T-helper 17 cell (primary cell): ENCODE results near the gene ZWINT. TPM values are rescaled to one million over a fixed set of nuclear protein-coding genes. Genes with fewer than 3 reads are reported as not detected.

Experiments
- ATAC-seq: fragments of 150-1000 bp; cut with Tn5 transposase; 2 replicates; pipeline ENCODE4 v1.10.0; 2021; ENCODE audit warnings: mild to moderate bottlenecking, moderate library complexity
- DNase-seq, 3 donors: peaks; one replicate each; pipeline versions ENCODE4 v3.0.0 to v3.0.0-alpha.2; 2020 to 2021
- H3K9me3 ChIP-seq: one replicate; pipeline ENCODE4 v1.7.0; 2013; ENCODE audit warnings: low read length, mild to moderate bottlenecking; ENCODE audit not compliant: control insufficient read depth, poor library complexity, severe bottlenecking
- H3K27ac Mint-ChIP-seq: one replicate; pipeline ENCODE4 v1.8.0; 2022; ENCODE audit warnings: mild to moderate bottlenecking, moderate library complexity, mixed read lengths
- H3K27me3 Mint-ChIP-seq: one replicate; pipeline ENCODE4 v1.8.0; 2022; ENCODE audit warnings: mixed read lengths
- H3K36me3 Mint-ChIP-seq: one replicate; pipeline ENCODE4 v1.8.0; 2022; ENCODE audit warnings: low read depth, mixed read lengths
- H3K4me1 Mint-ChIP-seq: one replicate; pipeline ENCODE4 v1.8.0; 2022; ENCODE audit warnings: mild to moderate bottlenecking, mixed read lengths
- H3K4me3 Mint-ChIP-seq: one replicate; pipeline ENCODE4 v1.8.0; 2022; ENCODE audit warnings: mild to moderate bottlenecking, moderate library complexity, mixed read lengths
- total RNA-seq, 4 donors: library from RNA in 2 of 4; stranded (reverse) in 2 of 4; gene quantifications; one replicate each; pipeline ENCODE4 v1.2.3 and lab custom pipeline; 2022 to 2026

Gene ZWINT, protein sequence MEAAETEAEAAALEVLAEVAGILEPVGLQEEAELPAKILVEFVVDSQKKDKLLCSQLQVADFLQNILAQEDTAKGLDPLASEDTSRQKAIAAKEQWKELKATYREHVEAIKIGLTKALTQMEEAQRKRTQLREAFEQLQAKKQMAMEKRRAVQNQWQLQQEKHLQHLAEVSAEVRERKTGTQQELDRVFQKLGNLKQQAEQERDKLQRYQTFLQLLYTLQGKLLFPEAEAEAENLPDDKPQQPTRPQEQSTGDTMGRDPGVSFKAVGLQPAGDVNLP
- total RNA-seq (1 to 10 TPM; 1.8 to 2.1 TPM), total RNA-seq (lab: John Stamatoyannopoulos, UW) (3.2 to 5.4 reads per million in 2 donors)

DNA sequence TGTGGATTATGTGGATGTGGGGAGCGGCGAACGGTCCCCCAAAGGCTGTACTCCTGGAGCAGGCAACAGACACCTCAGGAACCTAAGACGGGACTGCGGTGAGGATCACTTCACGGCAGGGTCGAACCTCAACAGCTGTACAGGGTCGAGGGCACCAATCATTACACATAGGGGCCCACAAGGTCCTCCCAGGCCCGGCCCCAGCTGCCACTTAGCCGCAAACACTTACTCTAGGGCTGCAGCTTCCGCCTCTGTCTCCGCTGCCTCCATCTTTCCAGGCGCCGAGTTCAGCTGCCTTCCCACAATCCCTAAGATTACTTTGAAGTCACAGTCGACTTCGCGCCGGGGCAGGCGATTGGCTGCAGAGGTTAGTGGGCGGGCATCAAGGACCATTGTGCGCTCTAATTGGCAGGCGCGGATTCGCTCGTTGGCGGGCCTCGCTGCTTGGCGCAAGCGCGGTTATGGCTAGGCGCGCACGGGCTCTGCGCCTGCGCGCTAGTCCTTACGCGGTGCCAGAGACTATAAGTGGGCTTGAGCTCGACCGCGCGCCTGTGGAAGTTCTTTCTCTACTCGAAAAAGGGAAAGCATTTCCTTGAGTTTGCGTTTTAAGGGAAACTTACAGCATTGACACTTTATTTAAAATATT, at the start of gene ZWINT:
Gene ZWINT (minus strand): TSS at position 293 of the 646 bp plus-strand sequence. CDS start 23 bp downstream, at position 270.
- H3K9me3 ChIP-seq: no peaks in the 10 kb centered on the region
- H3K4me1 Mint-ChIP-seq: peaks cover 30% of the 10 kb centered on the region
- H3K4me3 Mint-ChIP-seq: peak within 1 kb of the TSS; percentile 96
- H3K27me3 Mint-ChIP-seq: no peaks in the 10 kb centered on the region
- ATAC-seq (peak; percentile 97), DNase-seq (peak; percentile 85 to 88 (median 87))
- peak within 1 kb of the TSS; percentile 89 for H3K27ac Mint-ChIP-seq
- H3K36me3 Mint-ChIP-seq: no peaks in the 10 kb centered on the region

DNA sequence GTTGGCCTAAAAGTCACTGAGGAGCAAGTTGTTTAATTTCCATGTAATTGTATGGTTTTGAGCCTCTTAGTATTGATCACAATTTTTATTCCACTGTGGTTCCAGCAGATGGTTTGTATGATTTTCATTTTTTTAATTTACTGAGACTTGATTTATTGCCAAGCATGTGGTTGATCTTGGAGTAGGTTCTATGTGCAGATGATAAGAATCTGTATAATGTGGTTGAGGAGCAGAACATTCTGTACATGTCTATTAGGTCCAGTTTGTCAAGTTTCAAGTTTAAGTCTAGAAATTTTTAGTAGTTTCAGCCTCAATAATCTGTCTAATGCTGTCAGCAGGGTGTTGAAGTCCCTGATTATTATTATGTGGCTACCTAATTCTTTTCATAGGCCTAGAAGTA, 22.7 kb upstream of the ZWINT start:
- H3K27ac Mint-ChIP-seq: no peak overlapping the region
- no peaks in the 10 kb centered on the region for H3K4me1 Mint-ChIP-seq
- H3K4me3 Mint-ChIP-seq: no peak overlapping the region
- H3K27me3 Mint-ChIP-seq: no peaks in the 10 kb centered on the region
- no peak for ATAC-seq
- H3K9me3 ChIP-seq: no peaks in the 10 kb centered on the region
- H3K36me3 Mint-ChIP-seq: no peaks in the 10 kb centered on the region
- DNase-seq: no peak

DNA sequence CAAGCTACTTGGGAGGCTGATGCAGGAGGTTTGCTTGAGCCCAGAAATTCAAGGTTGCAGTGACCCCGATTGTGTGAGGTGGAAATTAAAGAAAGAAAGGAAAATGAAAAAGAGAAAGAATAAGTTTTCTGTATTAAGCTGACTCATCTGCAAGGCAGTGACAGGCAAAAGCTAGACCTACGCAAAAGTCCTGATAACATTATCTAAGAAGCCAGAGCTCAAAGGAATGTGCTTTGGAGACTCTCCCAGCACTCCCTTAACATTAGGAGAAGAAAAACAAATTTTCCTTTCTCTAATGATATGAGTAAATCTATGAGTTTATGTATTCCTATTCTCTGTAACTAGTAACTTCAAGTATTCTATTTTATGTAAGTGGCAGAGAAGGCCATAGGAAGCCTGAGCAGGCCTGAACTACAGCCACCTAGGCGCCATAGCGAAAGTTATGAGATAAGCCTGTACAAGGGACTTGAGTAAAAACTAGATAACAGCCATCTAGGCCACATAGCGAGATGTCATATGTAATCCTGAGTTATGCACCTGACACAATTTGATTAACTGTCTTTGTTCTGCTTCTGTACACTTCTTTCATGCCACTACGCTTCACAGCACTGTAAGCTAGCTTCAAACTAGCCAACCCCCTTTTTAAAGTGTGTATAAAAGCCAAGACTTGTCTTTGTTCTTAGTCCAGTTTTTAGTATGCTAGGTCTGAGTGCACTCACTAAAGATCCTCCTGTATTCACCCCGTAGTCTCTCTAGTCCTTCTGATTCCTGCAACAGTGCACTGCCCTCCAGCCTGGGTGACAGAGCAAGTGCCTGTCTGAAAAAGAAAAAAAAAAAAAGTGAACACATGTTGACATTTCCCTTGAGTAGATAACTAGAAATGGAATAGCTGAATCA, 9.4 kb upstream of the ZWINT start:
- ATAC-seq (no peak), DNase-seq (no peak)
- Mint-ChIP-seq H3K36me3 (no peaks in the 10 kb centered on the region), H3K27me3 (peaks cover 5% of the 10 kb centered on the region), H3K4me3 (no peak overlapping the region), H3K27ac (no peak overlapping the region), H3K4me1 (no peaks in the 10 kb centered on the region)
- H3K9me3 ChIP-seq: peaks cover 7% of the 10 kb centered on the region

DNA sequence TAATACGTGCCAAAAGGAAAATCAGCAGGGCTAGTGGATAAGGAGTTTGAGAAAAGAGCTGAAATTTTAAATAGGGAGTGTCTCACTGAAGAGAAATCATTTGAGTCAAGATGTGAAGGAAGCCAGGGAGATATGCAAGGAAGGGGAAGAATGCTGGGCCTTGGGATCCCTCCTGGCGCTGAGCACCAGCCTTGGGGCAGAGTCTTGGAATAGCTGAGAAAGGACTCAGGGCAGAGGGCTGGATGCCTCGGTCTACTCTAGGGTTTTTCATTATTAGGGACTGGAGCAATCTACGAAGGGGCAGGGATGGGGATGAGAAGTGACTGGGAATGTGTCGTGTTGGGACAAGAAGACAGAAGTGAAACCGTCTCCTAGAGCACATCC, 484 bp downstream of the ZWINT start:
- peaks cover 30% of the 10 kb centered on the region for H3K4me1 Mint-ChIP-seq
- no peaks in the 10 kb centered on the region for H3K27me3 Mint-ChIP-seq
- no peaks in the 10 kb centered on the region for H3K9me3 ChIP-seq
- no peak for DNase-seq
- peak overlapping the region; percentile 89 for H3K27ac Mint-ChIP-seq
- no peaks in the 10 kb centered on the region for H3K36me3 Mint-ChIP-seq
- peak overlapping the region; percentile 96 for H3K4me3 Mint-ChIP-seq
- no peak for ATAC-seq

DNA sequence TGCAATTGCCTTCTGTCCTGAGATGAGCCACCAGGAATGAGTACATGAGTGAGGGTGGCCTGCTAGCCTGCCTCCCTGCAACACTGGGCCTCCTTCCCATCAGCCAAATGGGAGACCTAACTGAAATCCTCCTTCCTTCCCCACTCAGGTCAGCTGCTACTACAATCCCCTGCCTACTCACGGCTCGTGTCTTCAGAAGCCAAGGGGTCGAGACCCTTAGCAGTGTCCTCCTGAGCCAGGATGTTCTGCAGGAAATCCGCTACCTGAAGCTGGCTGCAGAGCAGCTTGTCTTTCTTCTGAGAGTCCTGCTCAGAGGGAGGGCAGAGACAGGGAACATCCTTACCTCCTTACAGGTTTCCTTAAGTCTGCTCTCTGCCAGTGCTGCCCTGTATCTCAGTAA, 1.2 kb downstream of the ZWINT start:
- H3K4me1 Mint-ChIP-seq: peaks cover 30% of the 10 kb centered on the region
- H3K27me3 Mint-ChIP-seq: no peaks in the 10 kb centered on the region
- no peak for ATAC-seq
- H3K36me3 Mint-ChIP-seq: no peaks in the 10 kb centered on the region
- DNase-seq: no peak
- H3K4me3 Mint-ChIP-seq: peak overlapping the region; percentile 96
- H3K27ac Mint-ChIP-seq: peak overlapping the region; percentile 89
- H3K9me3 ChIP-seq: no peaks in the 10 kb centered on the region

DNA sequence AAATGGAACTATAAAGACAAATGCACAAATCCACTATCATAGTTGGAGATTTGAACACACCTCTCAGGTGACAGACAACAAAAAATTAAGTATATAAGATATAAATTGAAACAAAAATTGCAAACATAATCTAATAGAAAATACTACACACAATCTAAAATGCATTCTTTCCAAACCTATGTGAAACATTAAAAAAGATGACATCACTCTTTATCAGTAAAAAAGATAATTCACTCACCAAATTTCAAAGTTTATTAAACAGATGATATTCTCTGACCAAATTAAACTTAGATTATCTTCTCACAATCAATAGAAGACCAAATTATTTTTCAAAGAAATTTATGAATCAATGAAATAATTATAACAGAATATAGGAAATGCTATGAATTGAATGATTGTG, 4.0 kb downstream of the ZWINT start:
- Mint-ChIP-seq H3K27me3 (no peaks in the 10 kb centered on the region), H3K36me3 (no peaks in the 10 kb centered on the region), H3K4me3 (no peak overlapping the region), H3K4me1 (peaks cover 27% of the 10 kb centered on the region), H3K27ac (no peak overlapping the region)
- no peak for ATAC-seq
- H3K9me3 ChIP-seq: no peaks in the 10 kb centered on the region
- no peak for DNase-seq

DNA sequence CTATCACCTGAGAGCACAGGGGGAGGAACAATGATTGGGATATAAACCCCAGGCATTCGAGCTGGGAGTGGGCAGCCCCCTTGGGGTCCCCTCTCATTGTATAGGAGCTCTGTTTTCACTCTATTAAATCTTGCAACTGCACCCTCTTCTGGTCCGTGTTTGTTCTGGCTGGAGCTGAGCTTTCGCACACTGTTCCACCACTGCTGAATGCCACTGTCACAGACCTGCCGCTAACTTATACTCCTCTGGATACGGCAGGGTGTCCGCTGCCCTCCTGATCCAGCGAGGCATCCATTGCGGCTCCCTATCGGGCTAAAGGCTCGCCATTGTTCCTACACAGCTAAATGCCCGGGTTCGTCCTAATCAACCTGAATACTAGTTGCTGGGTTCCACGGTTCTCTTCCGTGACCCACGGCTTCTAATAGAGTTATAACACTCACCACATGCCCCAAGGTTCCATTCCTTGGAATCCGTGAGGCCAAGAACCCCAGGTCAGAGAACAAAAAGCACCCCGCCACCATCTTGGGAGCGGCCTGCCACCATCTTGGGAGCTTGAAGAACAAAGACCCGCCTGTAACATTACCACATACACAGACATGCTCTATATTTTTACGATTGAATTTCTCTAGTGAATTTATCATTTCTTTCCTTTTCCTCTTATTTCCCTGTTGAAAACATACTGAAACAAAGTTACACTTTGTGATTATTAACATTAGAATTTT, 9.0 kb downstream of the ZWINT start:
- peaks cover 5% of the 10 kb centered on the region for H3K4me1 Mint-ChIP-seq
- no peak overlapping the region for H3K4me3 Mint-ChIP-seq
- DNase-seq (no peak), ATAC-seq (no peak)
- H3K36me3 Mint-ChIP-seq: no peaks in the 10 kb centered on the region
- no peak overlapping the region for H3K27ac Mint-ChIP-seq
- H3K27me3 Mint-ChIP-seq: no peaks in the 10 kb centered on the region
- H3K9me3 ChIP-seq: no peaks in the 10 kb centered on the region

DNA sequence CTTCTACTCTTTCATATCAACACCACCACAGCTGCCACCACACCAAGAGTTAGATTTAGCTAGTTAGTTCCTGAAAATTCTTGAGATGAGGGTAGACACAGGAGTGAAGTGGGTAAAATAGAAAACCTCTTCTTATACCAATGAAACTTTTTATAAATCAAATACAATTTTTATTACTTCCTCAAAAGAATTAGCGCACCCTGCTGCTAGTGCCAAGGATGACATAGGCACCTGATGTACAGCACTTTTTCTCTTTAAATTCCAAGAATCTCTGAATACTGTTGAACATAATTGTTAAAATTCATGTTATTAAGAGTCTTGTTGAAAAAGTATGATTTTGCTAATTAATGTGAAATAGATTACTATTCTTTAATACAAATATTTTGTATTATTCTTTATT, 11.4 kb downstream of the ZWINT start:
- ATAC-seq: no peak
- no peaks in the 10 kb centered on the region for H3K9me3 ChIP-seq
- no peak overlapping the region for H3K4me3 Mint-ChIP-seq
- H3K27ac Mint-ChIP-seq: no peak overlapping the region
- DNase-seq: no peak
- no peaks in the 10 kb centered on the region for H3K36me3 Mint-ChIP-seq
- no peaks in the 10 kb centered on the region for H3K27me3 Mint-ChIP-seq
- peaks cover 3% of the 10 kb centered on the region for H3K4me1 Mint-ChIP-seq

DNA sequence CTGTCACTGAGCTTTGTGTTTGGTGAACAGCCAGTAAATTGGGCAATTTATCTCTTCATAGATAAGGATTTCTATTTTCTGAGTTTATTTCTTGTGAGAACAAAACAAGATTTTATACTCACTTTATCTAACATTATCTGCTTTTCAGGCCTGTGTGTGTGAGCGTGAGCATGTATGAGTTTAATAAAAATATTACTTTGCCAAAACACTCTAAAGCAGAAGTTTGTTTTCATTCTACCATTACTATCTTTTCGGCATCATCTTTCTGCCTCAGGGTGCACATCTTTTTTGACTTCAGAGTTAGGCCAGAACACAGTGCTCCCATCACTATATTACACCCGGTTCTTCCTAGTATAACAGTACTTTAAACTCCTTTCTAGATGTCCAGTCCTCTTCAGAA, 13.0 kb downstream of the ZWINT start:
- Mint-ChIP-seq H3K4me1 (peaks cover 3% of the 10 kb centered on the region), H3K27ac (no peak overlapping the region), H3K4me3 (no peak overlapping the region), H3K27me3 (no peaks in the 10 kb centered on the region), H3K36me3 (no peaks in the 10 kb centered on the region)
- DNase-seq (no peak), ATAC-seq (no peak)
- no peaks in the 10 kb centered on the region for H3K9me3 ChIP-seq

DNA sequence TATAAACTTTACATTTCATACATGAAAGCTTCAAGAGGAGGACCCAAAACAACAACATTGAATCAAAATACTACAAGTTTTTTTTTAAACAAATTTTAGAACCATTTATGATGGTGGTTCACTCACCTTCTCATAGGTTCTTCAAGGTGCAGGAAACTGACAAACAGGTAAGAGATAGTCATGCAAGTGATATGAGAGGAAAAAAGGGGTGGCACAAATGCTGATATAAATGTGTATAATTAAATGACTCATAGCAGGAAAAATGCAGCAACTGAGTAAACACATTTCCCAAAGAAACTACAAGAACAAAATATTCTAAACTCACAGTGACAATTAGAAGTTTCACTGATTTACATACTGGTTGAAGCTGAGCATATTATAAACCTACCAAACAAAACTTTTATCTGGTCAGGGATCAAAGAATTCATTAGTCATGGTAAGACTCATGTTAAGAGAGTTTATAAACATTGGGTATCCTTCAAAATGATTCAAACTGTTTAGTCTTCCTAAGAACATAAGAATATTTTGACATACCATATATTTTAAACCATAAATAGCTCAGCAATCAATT, 14.1 kb downstream of the ZWINT start:
- no peak overlapping the region for H3K4me3 Mint-ChIP-seq
- DNase-seq (no peak), ATAC-seq (no peak)

DNA sequence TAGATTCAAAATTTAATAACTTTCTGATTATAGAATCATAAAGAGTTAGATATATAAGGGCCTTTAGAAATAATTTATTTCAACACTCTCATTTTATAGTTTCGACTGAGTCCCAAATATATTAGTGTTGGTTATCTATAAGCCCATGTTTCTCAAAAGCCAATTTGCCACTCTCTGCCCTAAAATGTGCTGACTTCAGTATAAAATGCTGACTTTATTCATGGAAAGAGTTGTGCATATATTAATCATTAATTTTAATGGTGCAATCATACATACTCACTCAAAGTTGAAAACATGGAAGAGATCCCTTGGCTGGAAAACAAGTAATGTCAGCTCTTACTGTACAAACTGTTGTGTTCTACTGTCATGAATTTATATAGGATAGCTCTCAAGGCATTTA, 19.4 kb downstream of the ZWINT start:
- no peak for DNase-seq
- no peaks in the 10 kb centered on the region for H3K36me3 Mint-ChIP-seq
- no peak overlapping the region for H3K4me3 Mint-ChIP-seq
- H3K4me1 Mint-ChIP-seq: no peaks in the 10 kb centered on the region
- ATAC-seq: no peak
- no peak overlapping the region for H3K27ac Mint-ChIP-seq
- no peaks in the 10 kb centered on the region for H3K9me3 ChIP-seq
- no peaks in the 10 kb centered on the region for H3K27me3 Mint-ChIP-seq

More for the DNA sequence above, 14.1 kb downstream of the ZWINT start:
- H3K4me1 Mint-ChIP-seq: peaks cover 3% of the 10 kb centered on the region
- no peak overlapping the region for H3K27ac Mint-ChIP-seq
- no peaks in the 10 kb centered on the region for H3K36me3 Mint-ChIP-seq
- H3K9me3 ChIP-seq: no peaks in the 10 kb centered on the region
- no peaks in the 10 kb centered on the region for H3K27me3 Mint-ChIP-seq

DNA sequence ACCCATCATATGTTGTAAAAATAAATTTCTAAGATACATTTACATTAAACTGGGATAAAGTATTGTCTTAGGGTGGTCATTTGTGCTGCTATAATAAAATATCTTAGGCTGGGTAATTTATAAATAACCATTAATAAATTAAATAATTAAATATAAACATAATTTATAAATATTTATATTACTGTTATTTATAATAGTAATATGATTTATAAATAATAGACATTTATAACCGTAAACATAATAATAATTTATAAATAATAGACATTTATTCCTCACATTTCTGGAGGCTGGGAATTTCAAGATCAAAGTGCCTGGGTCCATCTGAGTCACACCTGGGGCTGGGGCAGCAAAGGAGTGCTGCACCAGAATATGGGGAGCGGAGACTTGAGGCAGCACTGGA, 31.1 kb downstream of the ZWINT start:
- no peak for DNase-seq
- ATAC-seq: no peak
- Mint-ChIP-seq H3K27ac (no peak overlapping the region), H3K4me3 (no peak overlapping the region), H3K4me1 (no peaks in the 10 kb centered on the region), H3K36me3 (no peaks in the 10 kb centered on the region), H3K27me3 (no peaks in the 10 kb centered on the region)
- H3K9me3 ChIP-seq: no peaks in the 10 kb centered on the region
